ENCODE results near the gene NTM.

DNA sequence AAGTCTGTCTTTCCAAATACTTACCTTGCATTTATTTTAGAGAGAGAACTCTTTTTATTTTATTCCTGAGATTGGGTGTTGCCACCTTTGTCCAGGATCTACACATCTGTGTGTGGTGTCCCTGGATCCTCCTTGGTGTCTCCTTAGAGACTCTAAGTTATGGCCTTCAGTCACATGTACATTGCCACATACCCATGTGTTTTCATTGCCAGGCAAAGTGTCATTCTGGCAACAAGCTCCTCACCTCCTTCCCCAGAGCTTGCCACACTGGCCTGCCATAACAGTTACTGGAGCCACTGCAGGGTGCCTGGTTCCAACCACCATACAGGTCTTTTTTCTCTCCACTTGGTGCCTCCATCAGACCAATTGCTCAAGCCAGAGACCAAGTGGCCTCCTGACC is 379.7 kb downstream of the NTM start:
- TF ChIP-seq POLR2A (IDR thresholded peaks at IDR 0.05; ENCODE audit: low read depth, low read length) (no peak), POU2F2 (IDR thresholded peaks at IDR 0.05; ENCODE audit: low read depth, low read length) (no peak), PAX5 (IDR thresholded peaks at IDR 0.05; ENCODE audit: insufficient read depth, low read length, severe bottlenecking) (no peak), POLR2AphosphoS5 (IDR thresholded peaks at IDR 0.05; ENCODE audit: low read depth, low read length) (no peak), TAF1 (IDR thresholded peaks at IDR 0.05; ENCODE audit: low read depth, low read length) (no peak)

Measured in GM12891 (cell line).